Stimulated activated CD4-positive, alpha-beta T cell treated with anti-CD3 and anti-CD28 coated beads, Interleukin-15, amount 100 ng/mL, for 48 hours (primary cell): ENCODE measurements around the gene RAMACL.

Experiments used
- DNase-seq, 2 donors: peaks; one replicate each; pipeline ENCODE4 v3.0.0-alpha.2; 2020; ENCODE audit warnings: low read depth in 2 of 2

RAMACL gene

DNA sequence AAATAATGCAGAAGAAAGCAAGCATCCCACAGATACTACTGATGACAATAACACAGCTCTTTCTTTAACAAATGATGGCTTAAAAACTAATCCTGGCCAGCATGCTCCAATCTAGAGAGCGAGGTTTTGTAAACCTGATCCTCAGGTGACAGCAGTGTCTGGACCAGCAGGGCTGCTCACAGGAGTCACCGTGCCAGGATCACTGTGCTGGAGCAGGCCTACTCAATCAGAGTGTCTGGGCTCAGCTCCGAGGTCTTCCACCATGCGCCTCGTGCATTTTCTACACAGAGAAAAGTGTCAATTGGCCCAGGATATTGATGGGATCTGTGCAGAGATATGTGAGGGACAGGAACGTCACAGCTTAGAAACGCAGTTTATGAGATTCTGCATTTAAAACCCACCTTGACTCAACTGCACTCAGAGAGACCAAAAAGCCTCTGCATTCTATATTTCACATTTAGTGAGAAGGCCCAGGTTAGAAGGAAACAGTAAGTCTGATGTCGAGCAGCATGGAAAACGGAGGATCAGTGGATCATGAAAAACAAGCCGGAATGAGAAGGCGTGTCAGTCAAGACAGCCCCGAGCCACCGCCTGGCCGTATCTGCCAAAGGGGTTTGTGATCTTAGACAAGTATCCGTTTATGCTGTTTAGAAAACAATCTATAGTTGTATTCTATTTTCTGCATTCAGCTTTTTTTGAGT, 7.8 kb downstream of the RAMACL start:
- DNase-seq = no peak

DNA sequence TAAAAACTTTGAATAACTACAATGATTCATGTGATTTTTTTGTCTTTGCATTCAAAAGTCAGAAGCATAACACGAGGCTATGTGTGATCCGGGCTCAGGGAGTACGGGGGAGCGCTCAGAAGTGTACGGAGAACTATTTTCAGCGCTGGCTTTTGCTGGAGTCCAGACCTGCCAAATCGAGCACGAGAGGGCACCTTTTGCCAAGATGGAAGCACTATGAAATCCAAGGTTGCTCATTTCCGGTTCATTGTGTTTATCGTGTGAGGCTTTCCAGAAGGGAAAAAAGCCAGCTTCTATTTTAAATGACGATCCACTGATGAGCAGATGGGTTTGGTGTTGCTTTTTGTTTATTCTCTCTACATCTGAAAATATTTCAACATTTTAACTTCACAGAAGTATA, 11.3 kb downstream of the RAMACL start:
- DNase-seq = no peak

DNA sequence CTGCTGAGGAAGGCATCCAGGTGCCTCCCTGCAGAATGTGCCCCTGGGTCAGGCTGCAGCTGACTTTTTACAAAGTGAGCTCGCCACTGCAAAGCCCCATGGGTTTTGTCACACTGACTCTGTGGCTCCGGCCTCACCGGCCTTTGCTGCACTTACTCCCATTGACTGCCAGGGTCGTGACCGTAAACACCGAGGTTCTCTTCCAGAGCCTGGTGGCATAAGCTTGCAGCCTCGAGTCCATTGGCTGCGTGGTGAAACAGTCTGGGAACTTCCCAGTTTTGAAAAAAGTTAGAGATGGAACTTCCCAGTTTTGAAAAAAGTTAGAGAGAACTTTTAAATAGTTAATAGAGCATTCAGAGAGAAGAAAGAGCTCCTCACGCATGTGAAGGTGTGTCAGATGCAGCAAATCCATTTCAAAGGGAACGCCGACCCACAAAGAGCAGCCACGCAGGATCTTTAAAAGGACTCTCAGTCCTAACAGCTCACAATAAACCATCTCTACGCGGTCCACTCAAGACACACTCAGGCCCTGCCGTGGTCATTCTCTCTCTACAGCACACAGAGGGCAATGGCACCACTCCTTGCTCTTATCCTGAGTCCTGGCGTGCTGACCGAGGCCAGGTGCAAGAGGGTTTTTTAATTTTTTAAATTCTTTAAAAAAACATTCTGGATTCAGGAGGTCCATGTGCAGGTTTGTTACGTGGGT, 12.8 kb downstream of the RAMACL start:
- no peak for DNase-seq

DNA sequence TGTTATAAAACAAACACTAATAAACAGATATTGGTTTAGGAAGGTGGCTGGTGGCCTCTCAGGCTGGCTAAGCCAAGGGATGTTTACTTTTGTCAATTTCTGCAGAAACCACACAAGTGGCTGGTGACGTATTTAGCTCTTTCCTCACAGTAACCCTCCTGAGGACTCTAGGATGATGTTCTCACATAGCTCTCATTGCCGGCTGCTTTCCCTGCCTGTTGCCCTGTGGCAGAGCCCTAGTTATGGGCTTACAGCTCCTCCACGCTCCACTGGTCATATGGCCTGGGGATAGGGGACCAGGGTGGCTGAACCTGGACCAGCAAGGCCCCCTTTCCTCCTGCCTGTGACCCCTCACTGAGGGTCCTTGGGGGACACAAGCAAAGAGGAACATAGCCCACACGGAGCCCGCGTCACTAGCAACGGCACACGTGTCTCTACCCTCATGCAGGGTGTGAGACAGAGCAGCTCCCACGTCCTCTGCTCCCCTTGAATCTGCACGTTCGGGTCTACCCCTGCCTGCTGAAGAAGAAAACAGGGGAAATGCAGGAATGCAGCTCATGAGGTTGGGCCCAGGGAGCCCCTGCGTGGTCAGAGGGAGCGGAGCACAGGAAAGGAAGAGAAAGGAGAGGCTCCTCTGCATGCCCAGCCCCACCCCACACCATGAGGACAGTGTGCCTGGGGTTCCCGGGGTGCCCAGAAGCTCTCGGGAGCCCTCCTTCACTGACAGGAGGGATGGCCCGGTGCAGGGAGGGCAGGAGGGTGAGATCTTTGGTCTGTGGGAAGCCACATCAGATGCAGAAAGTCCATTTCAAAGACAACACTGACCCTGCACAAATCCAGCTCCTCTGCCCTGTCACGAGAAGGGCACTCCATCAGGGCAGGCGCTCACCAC, 13.9 kb downstream of the RAMACL start:
- DNase-seq = no peak

GRCh38 chr6:166570929-166571713, 15.4 kb downstream of the RAMACL start:
- DNase-seq = no peak

DNA sequence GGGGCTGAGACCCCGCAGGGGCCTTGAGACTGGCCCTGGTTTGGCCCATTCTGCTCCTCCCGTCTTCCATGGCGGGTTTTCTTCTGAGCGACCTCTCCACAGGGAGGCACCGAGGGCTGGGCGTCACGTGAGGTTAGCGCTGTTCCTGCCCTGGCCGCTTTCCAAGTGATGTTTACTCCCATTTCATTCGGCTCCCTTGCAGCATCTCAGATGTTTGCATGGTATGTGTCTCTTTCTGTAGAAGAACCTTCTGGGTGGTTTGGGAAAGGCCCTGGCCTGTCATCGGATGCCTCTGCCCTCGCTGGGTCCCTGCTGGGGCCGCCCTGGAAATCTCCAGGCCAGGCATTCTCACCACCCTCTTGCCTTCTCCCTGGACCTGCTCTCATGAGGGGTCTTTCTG, 17.3 kb downstream of the RAMACL start:
- DNase-seq = no peak

DNA sequence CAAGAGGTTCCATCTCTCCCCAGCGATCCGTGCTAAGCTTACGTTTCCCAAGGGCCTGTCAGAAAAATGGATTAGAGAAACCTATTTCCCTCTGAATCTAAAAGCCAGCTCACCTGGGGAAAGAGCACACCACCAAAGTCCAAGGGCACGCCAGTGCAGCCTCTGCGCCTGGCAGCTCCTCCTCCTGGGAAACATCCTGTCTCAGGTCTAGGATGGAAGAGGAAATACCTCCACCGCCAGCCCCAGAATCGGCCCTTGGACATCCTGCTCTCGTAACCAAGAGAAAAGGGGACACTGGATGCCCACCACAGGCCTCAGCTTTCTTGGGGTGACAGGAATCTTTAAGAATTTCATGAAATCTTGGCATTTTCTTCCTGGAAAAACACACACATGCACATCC, 18.7 kb downstream of the RAMACL start:
- DNase-seq = no peak

DNA sequence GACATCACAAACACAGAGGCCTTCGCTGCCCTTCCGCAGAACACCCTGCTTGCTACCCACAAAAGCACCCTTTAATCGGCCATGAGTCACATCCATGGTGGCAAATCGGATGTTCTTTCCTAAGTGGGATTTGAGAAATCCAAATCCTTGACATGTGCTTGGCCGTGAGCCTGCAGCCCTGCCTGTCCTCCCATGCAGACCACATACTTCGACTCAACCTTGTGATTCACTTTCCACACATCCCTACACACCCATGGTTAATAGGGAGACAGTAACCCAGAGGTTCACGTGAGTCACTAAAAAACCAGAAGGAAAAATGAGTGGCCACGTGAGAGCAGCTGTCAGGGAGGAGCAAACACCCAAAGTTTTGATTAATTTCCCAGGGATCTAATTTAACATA, 19.4 kb downstream of the RAMACL start:
- no peak for DNase-seq

DNA sequence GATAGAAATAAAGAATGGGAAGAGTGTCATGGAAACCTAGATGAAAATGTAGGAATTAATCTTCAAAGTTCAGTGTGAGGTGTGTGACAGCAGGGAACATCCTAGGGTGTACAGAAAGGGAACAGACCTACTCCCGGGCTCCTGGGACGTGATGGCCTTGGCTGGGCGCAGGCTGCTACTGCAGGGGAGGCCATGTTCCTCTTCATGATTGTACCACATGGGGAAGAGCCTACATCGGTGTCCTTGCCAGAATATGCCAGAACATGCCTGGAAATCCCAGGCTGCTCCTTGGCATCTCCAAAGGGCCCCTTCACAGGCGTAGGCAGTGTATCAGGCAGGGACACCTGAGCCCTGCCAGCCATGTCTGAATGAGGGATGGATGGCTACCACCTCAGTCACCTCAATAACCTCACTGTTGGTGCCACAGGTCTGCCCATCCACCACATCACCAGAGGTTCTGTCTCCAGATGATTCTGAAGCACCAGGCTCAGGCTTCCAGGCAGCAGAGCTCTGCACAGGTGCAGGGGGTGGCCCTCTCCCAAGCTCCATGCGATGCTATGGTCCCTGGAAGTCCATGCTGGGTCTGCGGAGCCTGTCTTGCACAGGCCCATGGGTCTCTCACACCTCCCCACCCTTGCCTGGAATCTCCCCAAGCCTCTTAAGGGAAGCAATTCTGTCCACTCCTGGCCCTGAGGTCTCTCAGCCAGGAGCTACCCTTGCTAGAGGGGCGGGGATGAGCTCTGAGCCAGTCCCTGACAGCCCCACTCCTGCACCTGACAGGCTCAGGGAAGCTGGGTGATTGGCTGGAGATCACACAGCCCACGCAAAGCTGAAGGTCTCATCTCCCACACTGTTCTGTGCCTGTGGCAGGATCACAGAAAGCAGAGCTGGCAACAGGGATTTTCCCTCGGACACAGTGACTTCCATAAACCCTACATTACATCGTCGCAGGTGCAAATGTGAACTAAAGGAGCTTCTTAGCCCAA, 20.2 kb downstream of the RAMACL start:
- DNase-seq = no peak

DNA sequence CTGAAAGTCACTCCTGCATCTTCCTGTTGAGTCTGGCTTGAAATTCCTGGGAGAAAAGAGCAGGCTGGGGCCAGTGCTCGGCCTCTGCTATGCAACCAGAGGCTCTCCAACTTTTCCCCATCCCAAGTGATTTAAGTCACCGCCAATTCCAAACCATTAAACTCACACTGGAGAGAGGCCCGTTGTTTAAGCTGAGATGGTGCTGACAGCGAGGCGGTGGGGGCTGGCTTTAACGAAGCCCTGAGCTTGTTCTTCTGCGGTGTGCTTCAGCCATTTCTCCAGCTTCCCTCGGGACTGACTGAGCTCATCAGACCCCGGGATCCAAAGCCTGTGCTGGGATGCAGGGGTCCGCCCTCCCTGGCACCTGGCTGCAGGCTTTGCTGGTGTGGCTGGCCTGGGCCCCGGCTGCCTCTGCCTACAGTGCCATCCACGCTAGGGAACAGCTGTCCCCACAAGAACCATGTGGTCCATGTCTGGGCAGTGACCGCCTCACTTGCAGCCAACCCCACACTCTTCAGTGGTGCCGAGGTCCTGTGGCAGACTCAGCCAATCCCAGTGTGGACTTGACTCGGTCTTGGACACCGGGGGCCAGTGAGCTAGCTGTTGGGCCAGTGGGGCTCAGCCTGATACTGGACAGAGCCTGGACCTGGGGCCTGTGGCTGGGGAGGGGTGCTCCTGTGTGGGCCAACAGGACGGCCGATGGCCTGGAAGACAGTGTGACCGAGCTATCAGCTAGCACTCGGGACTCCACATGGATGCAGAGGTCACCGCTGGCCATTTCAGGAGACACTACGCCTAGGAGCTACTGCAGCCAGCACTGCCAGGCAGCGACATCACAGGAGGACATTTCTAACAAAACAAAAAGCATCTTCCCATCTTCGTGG, 21.2 kb downstream of the RAMACL start:
- DNase-seq = no peak

DNA sequence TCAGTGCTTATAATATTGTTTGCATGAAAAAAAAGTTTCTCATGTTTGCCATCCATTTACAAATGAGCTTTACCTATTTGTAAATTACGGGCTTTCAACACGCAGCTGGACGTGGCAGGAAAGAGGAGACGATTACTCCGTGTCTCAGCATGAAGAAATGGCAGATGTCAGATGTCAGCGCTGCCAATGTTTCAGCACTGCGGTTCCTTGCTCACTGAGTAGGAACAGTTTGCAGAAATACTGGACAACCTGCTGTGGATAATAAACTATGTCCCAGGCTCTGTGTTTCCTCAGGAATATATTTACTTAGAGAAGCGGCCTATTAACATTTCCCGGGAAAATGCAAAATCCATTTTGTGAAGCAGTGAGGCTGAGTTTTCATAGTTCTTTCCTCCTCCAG, 22.7 kb downstream of the RAMACL start:
- no peak for DNase-seq

DNA sequence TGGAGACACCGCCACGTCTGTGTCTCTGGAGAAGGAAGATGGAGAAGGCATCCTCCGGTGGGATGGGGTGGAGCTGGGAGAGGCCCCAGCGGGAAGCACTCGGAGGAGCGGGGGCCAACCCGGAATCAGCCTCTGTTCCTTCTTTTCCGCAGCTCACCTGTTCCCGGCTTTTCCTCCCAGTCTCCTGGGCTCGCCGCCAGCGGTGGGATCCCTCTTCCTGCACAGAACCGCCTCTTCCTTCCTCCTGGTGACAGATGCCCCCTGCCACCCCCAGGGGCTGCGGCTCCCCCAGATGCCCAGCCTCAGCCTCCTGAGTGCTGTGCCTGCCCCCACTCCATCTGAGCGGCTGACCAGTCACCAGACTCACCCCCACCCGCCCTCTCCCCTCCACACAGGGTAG, 23.3 kb downstream of the RAMACL start:
- no peak for DNase-seq

GRCh38 chr6:166562726-166563125, 23.8 kb downstream of the RAMACL start:
- DNase-seq = no peak

DNA sequence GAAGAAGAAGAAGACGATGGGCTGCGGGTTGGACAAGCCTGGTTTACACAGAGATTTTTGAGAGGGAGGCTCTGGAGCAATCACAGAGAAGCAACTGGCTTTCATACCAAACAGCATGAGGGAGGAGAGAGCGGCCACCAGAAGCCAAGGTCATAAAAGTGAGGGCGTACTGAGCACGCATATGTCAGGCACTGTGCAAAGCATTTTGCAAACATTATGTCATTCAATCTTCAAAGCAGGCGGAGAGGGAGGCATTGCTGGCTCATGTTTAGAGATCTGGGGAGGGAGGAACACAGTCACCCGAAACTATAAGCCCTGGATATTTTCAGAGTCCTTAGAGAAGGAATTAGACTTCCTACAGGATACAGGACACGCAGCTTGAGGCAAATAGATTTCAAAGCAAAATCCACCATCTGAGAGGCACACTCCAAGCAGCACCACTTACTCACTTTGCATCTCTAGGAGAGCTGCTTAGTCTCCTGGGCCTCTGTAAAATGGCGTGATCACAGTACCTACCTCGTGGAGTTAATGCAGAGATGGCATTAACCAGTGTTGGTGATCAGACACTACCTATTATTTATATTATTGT, 24.6 kb downstream of the RAMACL start:
- DNase-seq = no peak

DNA sequence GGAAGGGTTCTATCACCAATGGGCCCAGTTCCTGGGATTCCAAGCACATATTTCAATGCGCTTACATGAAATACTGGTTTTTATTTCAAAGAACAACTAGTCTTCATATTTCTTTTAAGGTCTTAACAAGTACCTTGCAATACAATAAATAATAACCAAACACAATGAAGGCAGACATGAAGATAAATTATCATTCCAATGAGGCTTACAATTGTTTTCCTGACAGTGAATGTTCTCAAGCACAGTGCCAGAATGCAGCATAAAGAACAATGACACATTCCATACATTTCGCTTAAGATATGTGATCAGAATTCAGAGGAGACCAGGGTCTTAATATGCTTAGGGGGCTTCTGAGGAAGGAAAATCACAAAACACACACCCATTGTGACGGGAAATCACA, 26.3 kb downstream of the RAMACL start:
- no peak for DNase-seq

DNA sequence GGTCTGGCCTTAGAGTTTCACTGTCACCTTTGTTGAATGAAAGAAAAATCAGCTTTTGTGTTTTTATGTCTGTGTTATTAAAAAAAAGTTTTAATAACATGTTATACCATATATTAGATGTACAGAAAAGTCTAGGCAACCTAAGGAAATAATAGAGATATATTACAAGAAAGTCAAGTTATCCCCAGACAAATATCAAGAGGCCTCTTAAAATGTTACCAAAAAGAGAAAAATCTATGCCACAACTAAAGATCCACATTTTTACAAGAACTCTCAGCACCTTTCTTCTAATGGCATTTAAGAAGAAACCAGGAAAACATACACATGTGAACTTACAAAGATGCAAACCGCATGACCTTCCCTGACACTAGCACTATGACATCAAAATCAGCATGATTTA, 26.8 kb downstream of the RAMACL start:
- no peak for DNase-seq

- no peak for DNase-seq
Measured at GRCh38 chr6:166559211-166559610, 27.3 kb downstream of the RAMACL start.

DNA sequence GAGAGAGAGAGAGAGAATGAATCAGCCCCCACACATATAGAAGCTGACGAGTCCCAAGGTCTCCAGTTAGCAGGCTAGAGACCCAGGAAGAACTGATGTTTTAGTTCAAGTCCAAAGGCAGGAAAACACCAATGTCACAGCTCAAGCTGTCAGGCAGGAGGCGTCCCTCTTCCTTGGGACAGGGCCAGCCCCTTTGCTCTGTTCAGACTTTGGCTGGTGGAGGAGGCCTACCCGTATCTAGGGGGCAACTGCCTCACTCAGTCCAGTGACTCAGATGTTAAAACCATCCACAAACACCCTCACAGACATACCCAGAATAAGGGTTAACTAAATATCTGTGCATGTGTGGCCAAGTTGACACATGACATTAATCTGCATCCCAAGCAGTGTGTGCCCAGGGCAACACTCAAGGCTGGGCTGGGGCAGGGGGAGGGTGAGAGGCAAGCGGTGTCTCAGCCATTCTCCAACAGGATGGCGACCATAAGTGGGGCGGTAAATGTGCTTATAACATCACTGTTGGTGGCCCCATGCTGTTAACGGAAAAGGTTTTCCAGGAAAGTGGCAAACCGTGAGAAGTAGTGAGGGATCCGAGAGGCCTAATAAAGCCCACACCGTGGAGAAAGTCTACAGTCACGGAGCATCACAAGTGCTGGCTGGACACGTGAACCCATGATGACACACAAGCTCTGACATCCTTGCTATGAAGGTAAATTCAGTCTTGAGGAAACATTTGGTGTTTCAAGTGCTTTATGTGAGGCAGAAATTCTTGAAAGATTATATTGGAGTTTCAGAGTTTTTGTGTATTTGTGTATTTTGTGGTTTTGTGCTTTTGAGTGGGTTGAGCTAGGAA, 28.1 kb downstream of the RAMACL start:
- no peak for DNase-seq
